Measurements from ENCODE around the gene INTS3. TPM values are rescaled to one million over a fixed set of nuclear protein-coding genes. Genes with fewer than 3 reads are reported as not detected.
A peak's percentile ranks its signal among the peaks of the same experiment; 100 is the strongest.
"Not testable (repeated sequence)": the region's sequence is repeated elsewhere in the genome, so short reads cannot be mapped to it uniquely, and the experiment has no call there.

The INTS3 gene
- polyA plus RNA-seq, 4 donors = 77.5 to 158 (median 113) TPM

- no peak for DNase-seq (ENCODE audit: low read depth in 4 of 4, low spot score in 2 of 4)
Measured at GRCh38 chr1:153699768-153700167, 28.1 kb upstream of the INTS3 start.

DNA sequence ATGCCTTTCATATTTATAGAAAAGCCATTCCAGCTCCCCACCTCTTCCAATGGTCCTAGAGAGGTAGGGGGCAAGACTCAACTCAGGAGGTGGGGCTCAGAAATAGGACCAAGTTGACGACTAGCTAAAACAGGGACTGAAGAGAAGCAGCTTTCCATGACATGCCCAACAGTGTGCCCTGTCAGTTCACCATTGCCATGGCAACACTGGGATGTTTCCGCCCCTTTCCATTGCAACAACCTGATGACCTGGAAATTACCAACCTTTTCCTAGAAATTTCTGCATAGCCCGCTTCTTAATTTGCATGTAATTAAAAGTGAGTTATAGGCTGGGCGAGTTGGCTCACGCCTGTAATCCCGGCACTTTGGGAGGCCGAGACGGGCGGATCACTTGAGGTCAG, 22.4 kb upstream of the INTS3 start:
- no peak for DNase-seq (ENCODE audit: low read depth in 4 of 4, low spot score in 2 of 4)

GRCh38 chr1:153711026-153711425, 16.8 kb upstream of the INTS3 start:
- no peak for DNase-seq (ENCODE audit: low read depth in 4 of 4, low spot score in 2 of 4)

DNA sequence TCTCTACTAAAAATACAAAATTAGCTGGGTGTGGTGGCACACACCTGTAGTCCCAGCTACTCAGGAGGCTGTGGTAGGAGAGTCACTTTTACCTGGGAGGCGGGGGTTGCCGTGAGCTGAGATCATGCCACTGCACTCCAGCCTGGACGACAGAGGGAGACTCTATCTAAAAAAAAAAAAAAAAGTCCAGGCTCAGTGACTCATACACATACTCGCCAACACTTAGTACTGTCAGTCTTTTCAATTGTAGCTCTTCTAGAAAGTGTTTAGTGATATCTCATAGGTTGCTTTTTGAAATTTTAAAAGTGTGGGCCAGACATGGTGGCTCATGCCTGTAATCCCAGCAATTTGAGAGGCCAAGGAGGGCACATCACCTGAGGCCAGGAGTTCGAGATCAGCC, 11.6 kb upstream of the INTS3 start:
- not testable (repeated sequence) for DNase-seq (ENCODE audit: low read depth in 4 of 4, low spot score in 2 of 4)

DNA sequence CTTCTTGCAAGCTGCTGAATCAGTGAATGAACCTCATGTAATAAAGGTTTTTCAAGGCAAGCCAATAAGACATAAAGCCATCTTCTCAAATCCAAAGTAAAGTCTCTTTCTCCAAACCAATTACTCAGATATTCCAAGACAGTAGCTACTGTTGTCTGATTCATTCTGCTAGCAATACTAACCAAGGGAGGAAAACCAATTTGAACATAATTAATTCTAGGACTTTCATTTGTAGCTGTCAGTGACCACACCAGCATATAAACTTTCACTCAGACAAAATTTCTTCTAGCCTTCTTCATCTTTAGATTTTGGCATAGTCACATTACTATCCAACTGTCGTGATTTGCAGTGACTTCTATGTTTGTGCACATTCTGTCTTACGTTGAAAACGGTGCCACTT, 10.5 kb upstream of the INTS3 start:
- DNase-seq (ENCODE audit: low read depth in 4 of 4, low spot score in 2 of 4) = no peak

DNA sequence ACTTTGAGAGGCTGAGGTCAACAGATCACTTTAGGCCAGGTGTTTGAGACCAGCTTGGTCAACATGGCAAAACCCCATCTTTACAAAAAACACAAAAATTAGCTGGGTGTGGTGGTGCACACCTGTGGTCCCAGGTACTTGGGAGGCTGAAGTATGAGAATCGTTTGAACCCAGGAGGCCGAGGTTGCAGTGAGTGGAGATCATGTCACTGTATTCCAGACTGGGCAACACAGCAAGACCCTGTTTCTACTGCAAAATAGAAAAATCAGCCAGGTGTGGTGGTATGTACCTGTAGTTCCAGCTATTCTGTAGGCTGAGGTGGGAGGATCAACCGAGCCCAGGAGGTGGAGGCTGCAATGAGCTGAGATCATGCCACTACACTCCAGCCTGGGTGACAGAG, 4.2 kb upstream of the INTS3 start:
- no peak for DNase-seq (ENCODE audit: low read depth in 4 of 4, low spot score in 2 of 4)

DNA sequence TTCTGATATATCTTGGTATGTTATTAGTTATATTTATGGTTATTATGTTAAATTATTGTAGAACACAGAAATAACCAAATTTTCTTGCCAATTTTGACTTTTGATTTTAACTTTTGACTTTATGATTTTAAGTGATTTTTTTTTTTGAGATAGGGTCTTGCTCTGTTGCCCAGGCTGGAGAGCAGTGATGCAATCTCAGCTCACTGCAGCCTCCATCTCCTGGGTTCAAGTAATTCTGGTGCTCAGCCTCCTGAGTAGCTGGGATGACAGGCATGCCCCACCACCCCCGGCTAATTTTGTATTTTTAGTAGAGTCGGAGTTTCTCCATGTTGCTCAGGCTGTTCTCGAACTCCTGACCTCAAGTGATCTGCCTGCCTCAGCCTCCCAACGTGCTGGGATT, 3.2 kb upstream of the INTS3 start:
- not testable (repeated sequence) for DNase-seq (ENCODE audit: low read depth in 4 of 4, low spot score in 2 of 4)

GRCh38 chr1:153728305-153729066, 636 bp downstream of the INTS3 start:
- no peak for DNase-seq (ENCODE audit: low read depth in 4 of 4, low spot score in 2 of 4)

DNA sequence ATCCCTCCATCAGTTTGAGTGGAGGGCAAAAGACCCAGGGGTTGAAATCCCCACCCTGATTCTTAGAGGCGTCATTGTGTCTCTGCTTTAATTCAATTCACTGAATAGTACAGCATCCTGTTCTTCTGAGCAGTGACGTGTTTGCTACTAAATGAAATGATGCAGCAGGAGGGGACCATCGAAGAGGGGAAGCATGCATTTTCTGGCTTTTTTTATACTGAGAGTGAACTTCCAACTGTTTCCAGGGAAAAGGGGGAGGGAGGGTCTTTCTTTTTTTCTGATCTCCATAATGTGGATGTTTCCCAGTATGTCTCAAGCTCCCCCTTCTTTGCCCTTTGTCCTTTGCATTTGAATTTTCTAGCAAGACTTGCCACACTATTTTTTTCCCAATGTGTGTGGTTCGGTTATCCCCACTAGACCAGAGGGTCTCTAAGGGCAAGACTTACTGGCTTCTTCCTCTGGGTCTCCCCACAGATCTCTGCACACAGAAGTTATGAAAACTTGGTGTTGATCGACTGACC, 2.7 kb downstream of the INTS3 start:
- DNase-seq (ENCODE audit: low read depth in 4 of 4, low spot score in 2 of 4) = no peak

DNA sequence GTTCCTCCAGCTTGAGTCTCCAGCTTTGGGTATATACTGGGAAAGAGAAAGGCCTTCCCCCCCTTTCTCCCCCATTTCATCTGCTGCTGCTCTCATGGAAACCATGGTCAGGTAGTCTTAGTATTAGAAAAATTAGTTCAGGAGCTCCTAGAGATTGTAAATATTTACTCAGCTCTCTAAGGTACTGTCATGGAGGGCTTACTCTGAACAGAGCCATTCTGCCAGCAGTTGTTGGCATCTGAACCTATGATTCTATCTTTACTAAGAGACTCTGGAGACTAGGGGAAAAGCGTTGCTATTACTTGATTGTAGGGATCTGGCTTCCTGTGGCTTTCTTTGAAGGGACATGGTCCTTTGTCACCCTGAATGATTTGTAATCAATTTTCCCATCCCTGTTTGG, 6.1 kb downstream of the INTS3 start:
- DNase-seq (ENCODE audit: low read depth in 4 of 4, low spot score in 2 of 4) = no peak

DNA sequence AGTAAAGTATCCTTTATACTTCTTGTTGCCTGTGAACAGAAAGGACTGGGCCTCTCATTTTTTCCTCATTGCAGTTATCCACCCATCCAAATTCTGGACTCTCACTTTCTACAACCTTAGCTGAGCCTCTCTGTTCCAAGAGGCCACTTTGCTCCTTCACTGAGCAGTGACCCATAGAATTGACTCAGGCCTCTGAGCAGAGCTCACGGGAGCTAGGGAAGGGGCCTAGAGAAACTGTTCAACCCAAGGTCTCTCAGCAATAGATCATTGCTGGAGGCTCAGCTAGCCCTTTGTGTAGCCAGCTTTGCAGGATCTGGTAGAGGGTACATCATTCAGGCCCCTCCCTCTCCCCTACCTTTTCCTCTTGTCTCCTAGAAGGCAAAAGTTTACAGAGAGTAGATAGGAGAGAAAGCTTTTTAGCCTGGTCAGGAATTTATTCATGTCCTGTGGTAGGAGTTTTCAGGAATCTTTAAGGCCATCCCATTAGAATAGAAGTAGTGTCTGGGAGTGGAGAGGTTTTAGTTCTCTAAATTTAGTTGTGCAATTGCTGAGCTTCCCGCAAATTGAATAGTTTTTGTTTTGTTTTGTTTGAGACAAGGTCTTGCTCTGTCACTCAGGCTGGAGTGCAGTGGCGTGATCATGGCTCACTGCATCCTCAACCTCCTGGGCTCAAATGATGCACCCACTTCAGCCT, 6.7 kb downstream of the INTS3 start:
- no peak for DNase-seq (ENCODE audit: low read depth in 4 of 4, low spot score in 2 of 4)

- no peak for DNase-seq (ENCODE audit: low read depth in 4 of 4, low spot score in 2 of 4)
Measured at GRCh38 chr1:153735090-153735420, 7.2 kb downstream of the INTS3 start.

DNA sequence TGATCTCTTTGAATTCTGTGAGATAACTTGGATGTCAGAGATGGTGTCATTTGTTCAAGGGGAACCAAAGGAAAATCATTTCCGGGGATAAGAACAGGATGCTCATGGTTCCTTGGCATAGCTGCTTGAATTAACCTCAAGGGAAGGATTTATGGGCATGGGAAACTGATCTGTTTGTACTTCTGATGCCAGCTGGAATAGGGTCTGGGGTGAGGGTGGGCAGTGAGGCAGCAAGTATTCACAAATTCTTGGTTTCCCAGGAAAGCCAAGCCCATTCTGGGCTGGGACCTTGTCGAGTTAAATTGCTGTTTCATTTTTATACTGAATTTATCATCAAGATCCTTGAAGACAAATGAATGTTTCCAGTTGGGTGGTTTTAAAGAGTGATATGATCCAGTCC, 14.1 kb downstream of the INTS3 start:
- DNase-seq (ENCODE audit: low read depth in 4 of 4, low spot score in 2 of 4) = peak in 1 of 4 donors; percentile 61

GRCh38 chr1:153742411-153743142, 14.7 kb downstream of the INTS3 start:
- DNase-seq (ENCODE audit: low read depth in 4 of 4, low spot score in 2 of 4) = no peak

DNA sequence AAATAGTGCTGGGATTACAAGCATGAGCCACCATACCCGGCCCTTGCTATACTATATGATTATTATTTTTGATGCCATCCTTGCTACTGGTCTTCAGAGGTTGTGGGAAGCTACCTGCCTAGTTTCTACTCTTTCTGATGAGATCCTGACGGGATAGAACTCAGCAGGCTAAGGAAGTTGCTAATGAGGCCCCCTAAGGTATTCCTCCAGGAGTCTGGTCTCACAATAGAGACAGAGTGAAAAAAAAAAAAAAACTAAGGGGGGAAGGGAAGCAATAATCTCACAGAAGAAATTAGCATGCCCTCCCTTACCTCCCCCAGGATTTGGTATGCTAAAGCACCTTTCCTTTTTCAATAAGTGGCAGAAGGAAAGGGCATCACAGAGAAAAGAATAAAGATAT, 17.6 kb downstream of the INTS3 start:
- DNase-seq (ENCODE audit: low read depth in 4 of 4, low spot score in 2 of 4) = no peak

DNA sequence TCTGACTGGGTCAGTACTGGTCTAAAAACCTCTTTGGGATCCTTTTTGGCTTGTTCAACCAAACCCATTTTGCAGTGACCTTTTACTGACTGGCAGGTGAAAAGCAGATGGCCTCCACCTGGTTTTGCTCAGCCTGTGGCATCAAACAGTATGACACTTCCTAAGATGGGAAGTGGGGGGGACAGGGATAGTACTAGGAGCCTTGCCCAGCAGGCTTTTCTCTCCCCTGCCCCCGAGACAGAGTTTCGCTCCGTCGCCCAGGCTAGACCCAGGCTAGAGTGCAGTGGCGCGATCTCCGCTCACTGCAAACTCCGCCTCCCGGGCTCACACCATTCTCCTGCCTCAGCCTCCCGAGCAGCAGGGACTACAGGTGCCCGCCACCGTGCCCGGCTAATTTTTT, 18.3 kb downstream of the INTS3 start:
- DNase-seq (ENCODE audit: low read depth in 4 of 4, low spot score in 2 of 4) = no peak

DNA sequence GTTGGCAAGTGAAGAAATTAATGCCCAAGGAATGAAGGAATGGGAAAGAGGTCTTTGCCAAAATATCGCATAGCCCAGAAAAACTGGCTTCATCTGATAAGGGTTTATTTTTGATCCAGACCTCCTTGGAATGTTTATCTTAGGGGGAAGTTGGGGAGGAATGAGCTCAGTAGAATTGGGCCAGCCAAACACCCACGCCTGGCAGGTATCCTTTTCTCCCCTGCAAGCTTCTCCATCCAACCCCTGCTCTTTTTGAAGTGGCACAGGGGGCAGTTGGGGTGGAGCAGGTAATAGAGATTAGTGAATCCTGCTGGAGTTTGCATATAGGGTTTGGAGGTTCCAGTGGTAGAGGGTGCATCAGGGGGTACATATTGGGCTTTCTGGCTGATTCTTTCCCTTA, 21.1 kb downstream of the INTS3 start:
- DNase-seq (ENCODE audit: low read depth in 4 of 4, low spot score in 2 of 4) = no peak

GRCh38 chr1:153749408-153750005, 21.7 kb downstream of the INTS3 start:
- DNase-seq (ENCODE audit: low read depth in 4 of 4, low spot score in 2 of 4) = no peak

DNA sequence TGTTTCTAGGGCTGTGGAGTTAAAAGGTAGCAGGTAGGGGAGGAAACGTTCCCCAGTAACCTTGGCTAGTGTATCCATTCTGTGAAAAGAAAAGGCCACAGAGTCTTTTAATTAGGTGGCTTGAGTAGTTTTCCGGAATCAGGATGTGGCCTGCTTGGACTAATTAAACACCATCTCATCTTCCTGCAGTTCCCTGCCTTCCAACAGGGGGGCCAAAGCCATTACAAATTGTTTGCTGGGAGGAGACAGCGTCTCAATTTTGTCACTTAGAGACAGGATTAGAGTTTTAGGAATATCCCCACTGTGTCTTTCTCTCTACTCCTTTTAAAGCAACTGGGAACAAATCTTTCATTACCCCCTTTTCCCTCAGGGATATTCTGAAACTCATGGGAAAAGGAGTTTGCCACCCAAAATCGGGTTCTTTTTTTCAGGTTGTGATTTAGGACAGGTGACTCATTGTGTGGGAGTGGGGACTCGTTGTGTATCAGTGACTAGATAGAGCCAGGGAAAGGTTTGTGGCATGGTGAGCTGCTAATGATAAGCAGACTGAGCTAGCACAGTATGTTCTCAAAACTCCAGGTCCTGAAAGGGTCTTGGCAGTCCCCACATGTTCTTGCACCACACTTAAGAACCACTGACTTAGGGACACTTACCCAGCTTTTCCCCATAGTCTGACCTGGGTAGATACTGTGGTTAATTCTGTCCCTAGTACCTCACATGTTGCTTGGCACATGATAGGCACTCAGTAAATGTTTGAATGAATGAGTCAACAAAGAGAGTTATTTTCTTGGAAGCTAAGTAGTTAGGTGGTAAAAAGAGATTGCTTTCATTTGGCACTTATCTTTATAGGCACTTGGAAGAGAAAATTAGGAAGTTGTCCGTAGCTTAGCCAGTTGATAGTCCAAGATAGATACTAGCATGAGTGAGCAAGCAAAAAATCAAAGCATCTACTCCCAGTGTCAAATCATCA, 22.5 kb downstream of the INTS3 start:
- no peak for DNase-seq (ENCODE audit: low read depth in 4 of 4, low spot score in 2 of 4)

DNA sequence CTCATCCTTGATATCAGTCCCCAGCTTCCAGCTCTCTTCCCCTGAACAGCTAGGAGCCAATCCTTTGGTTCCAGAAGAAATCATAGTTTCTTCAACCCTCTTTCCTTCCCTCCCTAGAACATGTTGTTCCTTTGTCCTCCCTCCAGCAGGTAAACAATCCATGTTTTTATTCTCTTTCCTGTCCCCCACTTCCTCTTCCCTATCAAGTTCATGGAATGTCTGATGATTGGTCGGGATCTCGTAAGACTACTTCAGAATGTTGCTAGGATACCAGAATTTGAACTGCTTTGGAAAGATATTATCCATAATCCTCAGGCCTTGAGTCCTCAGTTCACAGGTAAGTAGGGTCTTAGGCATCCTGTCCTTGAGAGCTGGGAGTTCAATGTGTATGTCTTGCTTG, 24.2 kb downstream of the INTS3 start:
- DNase-seq (ENCODE audit: low read depth in 4 of 4, low spot score in 2 of 4) = no peak
